DMS53 (cell line): ENCODE data around the gene HDAC4.

Experiments used
- DNase-seq: peaks from one replicate; lab custom pipeline; 2025; lab: John Stamatoyannopoulos, UW

Gene HDAC4

GRCh38 chr2:239140346-239141020 lies 260.3 kb downstream of the HDAC4 start:
- no peak for DNase-seq

GRCh38 chr2:239139566-239139965 lies 261.3 kb downstream of the HDAC4 start:
- DNase-seq = no peak

GRCh38 chr2:239139101-239139500 lies 261.7 kb downstream of the HDAC4 start:
- DNase-seq = no peak

GRCh38 chr2:239138610-239139009 lies 262.2 kb downstream of the HDAC4 start:
- no peak for DNase-seq

GRCh38 chr2:239137898-239138283 lies 262.9 kb downstream of the HDAC4 start:
- DNase-seq = no peak

- no peak for DNase-seq
Observed at GRCh38 chr2:239137165-239137897, 263.5 kb downstream of the HDAC4 start.

- no peak for DNase-seq
Observed at GRCh38 chr2:239136762-239137161, 264.1 kb downstream of the HDAC4 start.

- DNase-seq = no peak
Observed at GRCh38 chr2:239136203-239136602, 264.6 kb downstream of the HDAC4 start.

- no peak for DNase-seq
Observed at GRCh38 chr2:239135531-239135930, 265.3 kb downstream of the HDAC4 start.

GRCh38 chr2:239133945-239134570 lies 266.8 kb downstream of the HDAC4 start:
- no peak for DNase-seq

- no peak for DNase-seq
Observed at GRCh38 chr2:239132786-239133185, 268.0 kb downstream of the HDAC4 start.

GRCh38 chr2:239132156-239132709 lies 268.6 kb downstream of the HDAC4 start:
- no peak for DNase-seq

GRCh38 chr2:239131521-239131920 lies 269.3 kb downstream of the HDAC4 start:
- no peak for DNase-seq

GRCh38 chr2:239130786-239131325 lies 270.0 kb downstream of the HDAC4 start:
- no peak for DNase-seq

- DNase-seq = no peak
Observed at GRCh38 chr2:239130041-239130440, 270.8 kb downstream of the HDAC4 start.

- no peak for DNase-seq
Observed at GRCh38 chr2:239129147-239129920, 271.5 kb downstream of the HDAC4 start.

- DNase-seq = no peak
Observed at GRCh38 chr2:239128706-239129105, 272.1 kb downstream of the HDAC4 start.

GRCh38 chr2:239127513-239127912 lies 273.3 kb downstream of the HDAC4 start:
- DNase-seq = no peak

- no peak for DNase-seq
Observed at GRCh38 chr2:239125726-239126675, 274.8 kb downstream of the HDAC4 start.

- no peak for DNase-seq
Observed at GRCh38 chr2:239124152-239124899, 276.5 kb downstream of the HDAC4 start.
